ENCODE results near the gene CACNA2D3.

DNA sequence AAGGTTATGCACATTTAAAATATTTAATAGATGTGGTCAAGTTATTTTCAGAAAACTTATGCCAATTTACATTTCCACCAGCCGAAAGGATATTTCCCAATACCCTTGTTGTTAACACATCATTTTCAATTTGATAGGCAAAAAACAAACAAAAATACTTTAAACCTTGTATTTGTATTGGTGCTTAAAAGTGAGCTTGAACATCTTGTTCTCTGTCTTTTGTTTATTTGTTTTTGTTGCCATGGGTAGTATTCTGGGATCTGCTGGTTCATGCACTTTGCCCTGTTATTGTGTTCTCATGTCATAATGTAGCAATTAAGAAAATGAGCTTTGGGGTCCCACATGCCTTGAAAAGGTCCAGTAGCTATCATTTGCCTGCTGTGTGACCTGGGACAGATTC lies 614.1 kb downstream of the CACNA2D3 start:
- TF ChIP-seq POLR2A (IDR thresholded peaks at IDR 0.05) (no peak), POLR2AphosphoS5 (IDR thresholded peaks at IDR 0.05) (no peak)
- TF ChIP-seq, protein P1, sequence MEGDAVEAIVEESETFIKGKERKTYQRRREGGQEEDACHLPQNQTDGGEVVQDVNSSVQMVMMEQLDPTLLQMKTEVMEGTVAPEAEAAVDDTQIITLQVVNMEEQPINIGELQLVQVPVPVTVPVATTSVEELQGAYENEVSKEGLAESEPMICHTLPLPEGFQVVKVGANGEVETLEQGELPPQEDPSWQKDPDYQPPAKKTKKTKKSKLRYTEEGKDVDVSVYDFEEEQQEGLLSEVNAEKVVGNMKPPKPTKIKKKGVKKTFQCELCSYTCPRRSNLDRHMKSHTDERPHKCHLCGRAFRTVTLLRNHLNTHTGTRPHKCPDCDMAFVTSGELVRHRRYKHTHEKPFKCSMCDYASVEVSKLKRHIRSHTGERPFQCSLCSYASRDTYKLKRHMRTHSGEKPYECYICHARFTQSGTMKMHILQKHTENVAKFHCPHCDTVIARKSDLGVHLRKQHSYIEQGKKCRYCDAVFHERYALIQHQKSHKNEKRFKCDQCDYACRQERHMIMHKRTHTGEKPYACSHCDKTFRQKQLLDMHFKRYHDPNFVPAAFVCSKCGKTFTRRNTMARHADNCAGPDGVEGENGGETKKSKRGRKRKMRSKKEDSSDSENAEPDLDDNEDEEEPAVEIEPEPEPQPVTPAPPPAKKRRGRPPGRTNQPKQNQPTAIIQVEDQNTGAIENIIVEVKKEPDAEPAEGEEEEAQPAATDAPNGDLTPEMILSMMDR (IDR thresholded peaks at IDR 0.05) = no peak

Data from upper lobe of left lung (tissue), 4 donors.